Measurements from ENCODE around the gene REG1A.

Gene REG1A

DNA sequence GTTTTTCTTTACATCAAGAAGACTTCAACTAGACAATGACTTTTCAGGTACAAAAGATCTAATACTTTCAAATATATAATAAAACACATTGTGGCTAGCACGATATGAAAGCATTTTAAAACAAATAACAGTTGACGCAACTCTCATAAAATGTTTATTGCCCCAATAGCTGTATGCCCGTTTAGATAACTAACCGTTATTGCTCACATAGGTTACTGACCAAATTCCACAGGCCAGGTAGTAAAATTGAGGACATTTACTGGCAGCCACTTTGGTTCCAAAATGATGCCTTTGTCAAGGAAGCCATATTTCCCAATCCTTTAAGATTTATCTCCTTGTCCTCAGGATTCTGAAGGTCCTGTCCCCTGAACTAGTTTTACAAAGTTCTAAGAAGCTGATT, 29.6 kb upstream of the REG1A start:
- TF ChIP-seq ZFP30 (CRISPR knock-in tag; IDR thresholded peaks at IDR 0.05) = no peak
- TF ChIP-seq OSR1 (CRISPR knock-in tag; IDR thresholded peaks at IDR 0.05) = no peak
- no peak for TF ChIP-seq ISL1 (CRISPR knock-in tag; IDR thresholded peaks at IDR 0.05)
- TF ChIP-seq, protein P1, sequence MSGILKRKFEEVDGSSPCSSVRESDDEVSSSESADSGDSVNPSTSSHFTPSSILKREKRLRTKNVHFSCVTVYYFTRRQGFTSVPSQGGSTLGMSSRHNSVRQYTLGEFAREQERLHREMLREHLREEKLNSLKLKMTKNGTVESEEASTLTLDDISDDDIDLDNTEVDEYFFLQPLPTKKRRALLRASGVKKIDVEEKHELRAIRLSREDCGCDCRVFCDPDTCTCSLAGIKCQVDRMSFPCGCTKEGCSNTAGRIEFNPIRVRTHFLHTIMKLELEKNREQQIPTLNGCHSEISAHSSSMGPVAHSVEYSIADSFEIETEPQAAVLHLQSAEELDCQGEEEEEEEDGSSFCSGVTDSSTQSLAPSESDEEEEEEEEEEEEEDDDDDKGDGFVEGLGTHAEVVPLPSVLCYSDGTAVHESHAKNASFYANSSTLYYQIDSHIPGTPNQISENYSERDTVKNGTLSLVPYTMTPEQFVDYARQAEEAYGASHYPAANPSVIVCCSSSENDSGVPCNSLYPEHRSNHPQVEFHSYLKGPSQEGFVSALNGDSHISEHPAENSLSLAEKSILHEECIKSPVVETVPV (CRISPR knock-in tag; IDR thresholded peaks at IDR 0.05) = no peak
- no peak for TF ChIP-seq ZC3H10 (CRISPR knock-in tag; IDR thresholded peaks at IDR 0.05)
- TF ChIP-seq TOX (CRISPR knock-in tag; IDR thresholded peaks at IDR 0.05; ENCODE audit: borderline replicate concordance) = no peak
- no peak for TF ChIP-seq ZNF70 (CRISPR knock-in tag; IDR thresholded peaks at IDR 0.05)
- no peak for ATAC-seq

DNA sequence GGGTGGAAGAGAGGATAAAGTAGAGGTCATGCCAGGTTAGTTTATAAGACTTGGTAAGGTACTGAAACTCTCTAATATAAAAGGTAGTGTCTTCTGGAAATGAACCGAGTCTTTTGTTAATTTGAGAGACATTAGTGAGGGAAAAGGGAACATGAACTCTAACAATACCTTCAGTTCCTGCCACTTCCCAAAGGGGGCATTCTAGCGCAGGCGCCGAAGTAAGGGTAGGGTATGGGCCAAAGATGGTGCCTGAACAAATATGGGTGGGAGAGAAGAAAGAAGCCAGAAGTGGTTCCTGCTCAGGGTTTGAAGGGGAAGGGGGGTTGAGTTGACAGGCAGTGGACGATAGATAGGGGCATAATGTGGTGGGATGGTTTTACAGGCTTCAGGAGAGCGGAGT, 22.4 kb upstream of the REG1A start:
- no peak for ATAC-seq
- no peak for TF ChIP-seq ZNF70 (CRISPR knock-in tag; IDR thresholded peaks at IDR 0.05)

DNA sequence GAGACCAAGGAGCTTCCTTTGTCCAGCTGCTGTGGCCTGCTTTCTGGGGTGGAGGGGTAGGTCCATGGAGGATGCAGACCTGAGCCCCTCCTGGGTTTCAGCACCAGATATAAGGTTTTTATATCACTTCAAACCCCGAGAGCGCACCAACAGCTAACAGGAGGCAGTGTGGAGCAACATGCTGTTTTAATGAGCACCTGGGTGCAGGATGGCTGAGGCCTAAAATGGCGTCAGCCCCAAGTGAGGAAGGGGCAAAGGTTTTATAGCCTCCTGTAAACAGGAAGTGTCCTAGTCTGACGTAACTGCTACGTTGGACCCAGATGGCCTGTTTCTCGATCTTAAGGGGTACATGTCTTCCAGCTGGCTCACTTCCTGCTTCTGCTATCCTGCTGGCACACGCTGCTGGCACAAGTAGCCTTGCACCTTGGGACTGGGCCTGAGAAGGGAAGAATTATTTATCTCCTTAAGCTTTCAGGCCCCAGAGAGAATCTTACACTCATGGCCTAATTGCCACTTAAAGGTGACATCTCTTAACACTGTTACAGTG, 21.1 kb upstream of the REG1A start:
- TF ChIP-seq, protein P2, sequence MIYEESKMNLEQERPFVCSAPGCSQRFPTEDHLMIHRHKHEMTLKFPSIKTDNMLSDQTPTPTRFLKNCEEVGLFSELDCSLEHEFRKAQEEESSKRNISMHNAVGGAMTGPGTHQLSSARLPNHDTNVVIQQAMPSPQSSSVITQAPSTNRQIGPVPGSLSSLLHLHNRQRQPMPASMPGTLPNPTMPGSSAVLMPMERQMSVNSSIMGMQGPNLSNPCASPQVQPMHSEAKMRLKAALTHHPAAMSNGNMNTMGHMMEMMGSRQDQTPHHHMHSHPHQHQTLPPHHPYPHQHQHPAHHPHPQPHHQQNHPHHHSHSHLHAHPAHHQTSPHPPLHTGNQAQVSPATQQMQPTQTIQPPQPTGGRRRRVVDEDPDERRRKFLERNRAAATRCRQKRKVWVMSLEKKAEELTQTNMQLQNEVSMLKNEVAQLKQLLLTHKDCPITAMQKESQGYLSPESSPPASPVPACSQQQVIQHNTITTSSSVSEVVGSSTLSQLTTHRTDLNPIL (CRISPR knock-in tag; IDR thresholded peaks at IDR 0.05; ENCODE audit: low read depth) = no peak
- TF ChIP-seq BACH2 (CRISPR knock-in tag; IDR thresholded peaks at IDR 0.05; ENCODE audit: borderline replicate concordance) = no peak
- TF ChIP-seq ESRRG (CRISPR knock-in tag; IDR thresholded peaks at IDR 0.05) = no peak
- no peak for TF ChIP-seq ZFP3 (CRISPR knock-in tag; IDR thresholded peaks at IDR 0.05)
- TF ChIP-seq ARNTL (CRISPR knock-in tag; IDR thresholded peaks at IDR 0.05; ENCODE audit: borderline replicate concordance, low read depth) = no peak
- no peak for TF ChIP-seq ZNF565 (CRISPR knock-in tag; conservative IDR thresholded peaks at IDR 0.05; ENCODE audit: low read depth)
- TF ChIP-seq, protein P3, sequence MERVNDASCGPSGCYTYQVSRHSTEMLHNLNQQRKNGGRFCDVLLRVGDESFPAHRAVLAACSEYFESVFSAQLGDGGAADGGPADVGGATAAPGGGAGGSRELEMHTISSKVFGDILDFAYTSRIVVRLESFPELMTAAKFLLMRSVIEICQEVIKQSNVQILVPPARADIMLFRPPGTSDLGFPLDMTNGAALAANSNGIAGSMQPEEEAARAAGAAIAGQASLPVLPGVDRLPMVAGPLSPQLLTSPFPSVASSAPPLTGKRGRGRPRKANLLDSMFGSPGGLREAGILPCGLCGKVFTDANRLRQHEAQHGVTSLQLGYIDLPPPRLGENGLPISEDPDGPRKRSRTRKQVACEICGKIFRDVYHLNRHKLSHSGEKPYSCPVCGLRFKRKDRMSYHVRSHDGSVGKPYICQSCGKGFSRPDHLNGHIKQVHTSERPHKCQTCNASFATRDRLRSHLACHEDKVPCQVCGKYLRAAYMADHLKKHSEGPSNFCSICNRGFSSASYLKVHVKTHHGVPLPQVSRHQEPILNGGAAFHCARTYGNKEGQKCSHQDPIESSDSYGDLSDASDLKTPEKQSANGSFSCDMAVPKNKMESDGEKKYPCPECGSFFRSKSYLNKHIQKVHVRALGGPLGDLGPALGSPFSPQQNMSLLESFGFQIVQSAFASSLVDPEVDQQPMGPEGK (CRISPR knock-in tag; IDR thresholded peaks at IDR 0.05; ENCODE audit: borderline replicate concordance) = no peak
- TF ChIP-seq, protein P1 (CRISPR knock-in tag; IDR thresholded peaks at IDR 0.05) = no peak
- no peak for TF ChIP-seq TCF4 (CRISPR knock-in tag; IDR thresholded peaks at IDR 0.05; ENCODE audit: borderline replicate concordance)
- TF ChIP-seq CSDC2 (CRISPR knock-in tag; IDR thresholded peaks at IDR 0.05) = no peak
- TF ChIP-seq ZFP30 (CRISPR knock-in tag; IDR thresholded peaks at IDR 0.05) = no peak
- TF ChIP-seq RARB (CRISPR knock-in tag; IDR thresholded peaks at IDR 0.05) = no peak
- TF ChIP-seq ZNF70 (CRISPR knock-in tag; IDR thresholded peaks at IDR 0.05) = no peak
- TF ChIP-seq SNAI2 (CRISPR knock-in tag; IDR thresholded peaks at IDR 0.05) = no peak
- no peak for TF ChIP-seq ZNF8 (CRISPR knock-in tag; IDR thresholded peaks at IDR 0.05)
- TF ChIP-seq GLIS3 (CRISPR knock-in tag; IDR thresholded peaks at IDR 0.05) = no peak
- TF ChIP-seq OSR1 (CRISPR knock-in tag; IDR thresholded peaks at IDR 0.05) = no peak
- no peak for ATAC-seq

DNA sequence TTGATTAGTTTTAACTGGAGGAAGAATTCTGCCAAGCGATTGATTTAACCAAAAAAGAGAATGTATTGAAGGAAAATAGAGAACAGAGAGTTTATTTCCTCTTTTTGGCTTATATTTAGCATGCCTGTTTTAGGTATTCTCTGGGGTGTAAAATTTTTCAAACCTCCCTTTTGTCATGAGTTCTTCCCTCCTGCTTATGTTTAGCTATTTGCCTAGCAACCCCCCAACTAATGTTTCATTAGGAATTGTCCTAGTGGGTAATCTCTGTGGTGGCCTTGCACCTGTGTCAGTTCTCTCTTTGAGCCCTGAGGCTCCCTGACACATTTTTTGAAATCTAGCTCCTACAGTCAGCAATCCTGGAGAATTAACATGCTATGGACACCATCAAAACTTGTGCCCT, 20.0 kb upstream of the REG1A start:
- TF ChIP-seq ZNF565 (CRISPR knock-in tag; conservative IDR thresholded peaks at IDR 0.05; ENCODE audit: low read depth) (no peak), ARNTL (CRISPR knock-in tag; IDR thresholded peaks at IDR 0.05; ENCODE audit: borderline replicate concordance, low read depth) (no peak), ZFP30 (CRISPR knock-in tag; IDR thresholded peaks at IDR 0.05) (no peak), SNAI2 (CRISPR knock-in tag; IDR thresholded peaks at IDR 0.05) (no peak), TOX (CRISPR knock-in tag; IDR thresholded peaks at IDR 0.05; ENCODE audit: borderline replicate concordance) (no peak), OSR1 (CRISPR knock-in tag; IDR thresholded peaks at IDR 0.05) (no peak), ZNF70 (CRISPR knock-in tag; IDR thresholded peaks at IDR 0.05) (no peak), RARB (CRISPR knock-in tag; IDR thresholded peaks at IDR 0.05) (no peak)
- TF ChIP-seq, protein P3 (CRISPR knock-in tag; IDR thresholded peaks at IDR 0.05; ENCODE audit: borderline replicate concordance) = no peak
- TF ChIP-seq, protein P1 (CRISPR knock-in tag; IDR thresholded peaks at IDR 0.05) = no peak
- no peak for ATAC-seq

Data from SK-N-SH treated with all-trans-retinoic acid at 6 μM for 48 hours (cell line).